Mononuclear cell (primary cell): ENCODE measurements around the gene ZXDC. TPM values are rescaled to one million over a fixed set of nuclear protein-coding genes. Genes with fewer than 3 reads are reported as not detected.

Experiments
- H3K27me3 ChIP-seq: 2 replicates; pipeline ENCODE4 v1.6.0; 2011; ENCODE audit warnings: low read length, control low read depth; ENCODE audit not compliant: insufficient read depth
- H3K4me1 ChIP-seq: 2 replicates; pipeline ENCODE4 v1.5.1; 2011; ENCODE audit warnings: mild to moderate bottlenecking, low read length, control low read depth; ENCODE audit not compliant: insufficient read depth
- H3K4me3 ChIP-seq: 2 replicates; pipeline ENCODE4 v1.5.1; 2011; ENCODE audit warnings: mild to moderate bottlenecking, low read length, moderate library complexity
- H3K9me3 ChIP-seq: 2 replicates; pipeline ENCODE4 v1.5.1; 2011; ENCODE audit warnings: low read depth, mild to moderate bottlenecking, control low read depth, low read length
- total RNA-seq: library from RNA; depleted of rRNA; stranded (reverse); fragments of >200 nt; gene quantifications from one replicate; pipeline ENCODE4 v1.2.3, GENCODE V29; 2012

The ZXDC gene
- total RNA-seq, 1 donor, result 63.2 TPM

DNA sequence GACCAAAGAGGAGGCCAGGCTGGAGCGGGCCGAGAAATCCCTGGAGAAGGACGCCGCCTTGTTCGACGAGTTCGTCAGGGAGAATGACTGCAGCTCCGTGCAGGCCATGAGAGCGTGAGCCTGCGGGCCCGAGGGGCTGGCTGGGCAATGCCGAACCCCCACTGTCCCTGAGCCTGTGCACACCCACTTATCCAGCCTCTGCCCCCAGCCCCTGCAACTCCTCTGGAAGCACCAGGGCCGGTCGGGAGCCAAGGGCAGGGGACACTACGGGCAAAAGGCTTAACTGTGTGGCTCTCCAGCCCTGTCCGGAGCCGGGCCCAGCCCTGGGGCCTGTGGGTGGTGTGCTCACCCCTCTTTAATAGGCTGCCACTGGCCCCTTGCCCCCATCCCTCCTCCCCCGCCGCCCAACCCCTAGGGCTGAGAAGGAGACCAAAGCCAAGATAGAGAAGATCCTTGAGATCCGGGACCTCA is 57.0 kb downstream of the ZXDC start:
- peaks cover 3% of the 10 kb centered on the region for H3K27me3 ChIP-seq
- H3K4me3 ChIP-seq, result no peak overlapping the region
- H3K9me3 ChIP-seq, result no peaks in the 10 kb centered on the region
- H3K4me1 ChIP-seq, result no peaks in the 10 kb centered on the region

DNA sequence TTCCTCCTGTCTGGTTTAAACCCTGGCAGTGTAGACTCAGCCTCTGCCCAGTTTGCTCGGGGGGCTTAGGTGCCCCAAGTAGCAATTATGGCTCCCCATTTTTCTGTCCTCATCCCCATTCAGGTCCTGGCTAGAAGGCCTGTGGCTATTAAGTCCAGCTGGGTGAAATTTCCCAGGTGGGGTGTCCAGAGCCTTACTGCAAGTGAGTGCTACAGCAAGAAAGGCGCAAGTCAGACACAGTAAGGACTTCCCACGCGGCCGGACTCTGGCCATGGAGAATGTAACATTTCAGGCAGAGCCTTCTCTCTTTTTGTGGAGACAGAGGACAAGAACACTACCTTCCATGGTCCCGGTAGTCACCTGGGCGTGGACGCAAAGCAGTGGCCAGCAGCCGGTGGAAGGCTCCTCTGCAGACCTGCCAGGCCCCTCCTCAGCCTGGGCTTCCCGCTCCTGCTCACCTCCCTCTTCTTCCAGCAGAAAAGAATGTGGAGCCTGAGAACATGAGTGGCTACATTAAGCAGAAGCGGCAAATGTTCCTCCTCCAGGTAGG is 57.6 kb downstream of the ZXDC start:
- Histone ChIP-seq H3K27me3 (peaks cover 3% of the 10 kb centered on the region), H3K4me3 (no peak overlapping the region), H3K4me1 (no peaks in the 10 kb centered on the region), H3K9me3 (no peaks in the 10 kb centered on the region)

DNA sequence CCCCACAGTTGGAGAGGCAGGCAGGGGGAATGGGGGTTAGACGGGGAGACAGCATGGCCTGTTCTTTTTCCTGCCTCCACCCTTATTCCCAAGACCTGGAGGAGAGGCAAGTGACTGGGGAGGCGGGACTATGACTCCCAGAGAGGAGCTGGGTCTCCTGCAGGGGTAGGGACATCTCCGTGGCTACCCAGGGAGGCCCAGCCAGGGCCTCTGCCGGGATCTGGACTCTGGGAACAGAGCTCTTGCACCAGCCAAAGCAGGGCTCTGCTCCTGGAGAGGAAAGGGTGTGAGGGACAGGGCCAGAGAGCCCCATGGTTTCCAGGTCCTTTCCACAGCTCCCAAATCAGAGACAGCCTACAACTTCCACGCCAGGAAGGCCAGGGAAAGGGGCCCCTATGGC is 58.2 kb downstream of the ZXDC start:
- Histone ChIP-seq H3K4me3 (no peak overlapping the region), H3K9me3 (no peaks in the 10 kb centered on the region), H3K4me1 (no peaks in the 10 kb centered on the region), H3K27me3 (peaks cover 3% of the 10 kb centered on the region)

DNA sequence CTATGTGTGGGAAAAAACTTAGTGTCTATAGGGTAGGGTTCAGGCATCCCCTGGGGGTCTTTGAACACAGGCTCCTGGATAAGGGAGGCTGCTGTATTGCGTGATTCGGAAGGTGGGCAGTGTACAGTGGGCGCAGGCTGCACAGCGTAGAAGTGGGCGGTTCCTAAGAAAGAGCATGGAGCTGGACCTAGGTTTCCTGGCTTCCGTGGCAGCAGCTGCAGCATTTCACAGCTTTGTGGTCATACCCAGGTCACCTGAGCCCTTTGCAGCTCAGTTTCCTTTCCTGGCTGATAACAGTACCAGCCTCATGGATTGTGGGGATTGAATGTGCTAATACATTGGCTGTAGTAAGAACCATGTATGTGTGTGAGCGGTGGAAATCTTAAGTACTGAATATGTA is 58.7 kb downstream of the ZXDC start:
- Histone ChIP-seq H3K27me3 (peaks cover 5% of the 10 kb centered on the region), H3K4me3 (no peak overlapping the region), H3K4me1 (no peaks in the 10 kb centered on the region), H3K9me3 (no peaks in the 10 kb centered on the region)

DNA sequence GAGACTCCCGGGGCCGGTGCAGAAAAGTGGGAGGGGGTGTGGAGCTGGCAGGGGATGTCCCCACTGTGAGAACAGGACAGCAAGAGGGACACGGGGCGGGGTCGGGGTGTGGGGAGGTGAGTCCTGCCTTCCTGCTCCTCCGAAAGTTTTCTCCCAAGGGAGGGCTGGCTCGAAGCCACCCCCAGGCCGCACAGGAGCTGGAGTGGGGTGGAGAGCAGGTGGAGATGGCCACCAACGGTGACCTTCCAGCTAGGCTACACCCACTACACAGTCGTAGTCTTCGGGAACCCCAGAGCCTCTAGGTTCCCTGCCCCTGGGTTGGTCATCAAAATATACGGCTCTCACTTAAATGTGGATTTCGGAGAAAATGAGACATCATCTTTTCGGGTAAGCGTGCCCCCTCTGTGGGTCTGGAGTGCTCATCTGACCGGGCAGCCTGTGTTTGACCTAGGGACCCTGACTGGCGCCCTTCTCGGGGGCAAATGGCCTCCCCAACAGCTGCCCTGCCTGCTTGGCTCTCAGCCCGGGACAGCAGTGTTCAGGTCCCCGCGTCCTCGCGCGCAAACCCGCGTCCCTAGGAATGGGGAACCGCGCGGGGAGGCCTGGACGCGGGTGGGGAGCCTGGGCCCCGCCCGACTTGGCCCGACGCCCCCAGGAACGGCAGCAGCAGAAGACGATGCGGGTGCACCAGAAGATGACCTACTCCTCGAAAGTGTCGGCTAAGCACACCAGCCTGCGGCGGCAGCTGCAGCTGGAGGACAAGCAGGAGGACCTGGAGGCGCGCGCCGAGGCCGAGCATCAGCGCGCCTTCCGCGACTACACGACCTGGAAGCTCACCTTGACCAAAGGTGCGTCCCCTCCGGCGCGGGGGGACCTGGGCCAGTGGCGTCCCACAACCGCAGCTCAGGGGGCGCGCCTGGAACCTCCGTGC is 59.8 kb downstream of the ZXDC start:
- Histone ChIP-seq H3K9me3 (no peaks in the 10 kb centered on the region), H3K4me1 (no peaks in the 10 kb centered on the region), H3K4me3 (no peak overlapping the region), H3K27me3 (peaks cover 5% of the 10 kb centered on the region)

DNA sequence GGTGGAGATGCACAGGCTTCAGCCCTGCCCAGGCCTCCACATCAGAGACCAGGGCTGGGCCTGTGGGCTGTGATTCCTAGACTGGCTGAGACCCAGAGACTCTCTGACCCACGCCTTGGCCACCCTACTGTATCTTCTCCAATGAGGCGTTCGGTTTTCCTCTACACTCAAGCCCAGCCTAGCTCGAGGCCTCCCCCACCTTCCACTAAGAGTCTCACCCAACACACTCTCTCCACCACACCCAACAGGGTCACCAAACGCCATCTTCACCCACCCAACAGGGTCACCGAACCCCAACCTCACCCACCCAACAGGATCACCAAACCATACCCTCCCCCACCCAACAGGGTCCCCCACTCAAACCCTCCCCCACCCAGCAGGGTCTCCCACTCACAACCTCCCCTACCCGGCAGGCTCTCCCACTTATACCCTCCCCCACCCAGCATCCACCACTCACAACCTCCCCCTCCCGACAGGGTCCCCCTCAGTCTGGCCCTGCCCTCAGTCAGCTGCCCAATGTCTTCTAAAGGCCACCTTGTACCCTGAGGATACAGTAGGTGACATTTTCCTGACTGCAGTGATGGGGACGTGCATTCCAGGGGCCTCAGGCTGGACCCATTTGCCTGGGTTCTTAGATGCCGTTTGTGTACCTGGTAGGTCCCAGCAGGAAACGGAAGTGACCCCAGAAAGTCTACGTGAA is 60.6 kb downstream of the ZXDC start:
- H3K4me3 ChIP-seq, result no peak overlapping the region
- no peaks in the 10 kb centered on the region for H3K9me3 ChIP-seq
- peaks cover 5% of the 10 kb centered on the region for H3K27me3 ChIP-seq
- no peaks in the 10 kb centered on the region for H3K4me1 ChIP-seq

DNA sequence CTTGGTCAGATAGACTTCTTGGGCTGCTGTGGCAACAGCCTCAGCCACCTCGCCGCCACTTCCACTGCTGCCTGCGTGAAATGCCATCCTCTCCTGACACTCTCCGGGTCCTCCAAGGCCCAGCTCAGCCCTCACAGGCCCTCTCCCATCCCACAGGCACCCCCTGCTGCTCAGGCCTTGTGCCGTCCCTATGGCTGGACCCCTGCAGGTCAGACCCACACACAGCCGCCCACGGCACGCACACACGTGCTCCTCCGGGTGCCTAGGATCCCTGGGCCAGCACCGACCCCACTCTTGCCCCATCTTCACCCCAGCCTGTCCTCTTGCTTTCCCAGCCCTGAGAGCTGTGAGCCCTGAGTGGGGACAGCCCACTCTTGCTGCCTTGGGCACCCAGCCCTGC is 61.3 kb downstream of the ZXDC start:
- Histone ChIP-seq H3K4me1 (no peaks in the 10 kb centered on the region), H3K4me3 (no peak overlapping the region), H3K9me3 (no peaks in the 10 kb centered on the region), H3K27me3 (peaks cover 5% of the 10 kb centered on the region)

DNA sequence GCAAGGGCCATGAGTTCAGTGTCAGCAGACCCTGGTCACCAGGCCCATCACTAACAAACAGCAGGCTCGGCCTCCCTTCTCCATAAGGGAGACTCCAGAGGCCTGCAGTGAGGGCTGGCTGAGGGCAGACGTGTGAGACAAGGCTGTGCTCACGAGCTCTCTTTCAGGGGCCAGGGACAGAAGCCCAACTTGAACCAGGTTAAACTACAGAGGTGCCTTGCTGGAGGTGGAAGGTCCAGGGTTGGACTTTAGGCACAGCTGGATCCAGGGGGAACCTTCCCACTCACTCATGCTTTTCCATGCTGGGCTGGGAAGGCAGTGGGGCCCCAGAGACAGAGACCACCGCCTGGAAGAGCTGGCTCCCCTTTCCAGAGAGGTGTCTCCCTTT is 62.0 kb downstream of the ZXDC start:
- Histone ChIP-seq H3K4me3 (no peak overlapping the region), H3K4me1 (no peaks in the 10 kb centered on the region), H3K27me3 (peaks cover 5% of the 10 kb centered on the region), H3K9me3 (no peaks in the 10 kb centered on the region)

DNA sequence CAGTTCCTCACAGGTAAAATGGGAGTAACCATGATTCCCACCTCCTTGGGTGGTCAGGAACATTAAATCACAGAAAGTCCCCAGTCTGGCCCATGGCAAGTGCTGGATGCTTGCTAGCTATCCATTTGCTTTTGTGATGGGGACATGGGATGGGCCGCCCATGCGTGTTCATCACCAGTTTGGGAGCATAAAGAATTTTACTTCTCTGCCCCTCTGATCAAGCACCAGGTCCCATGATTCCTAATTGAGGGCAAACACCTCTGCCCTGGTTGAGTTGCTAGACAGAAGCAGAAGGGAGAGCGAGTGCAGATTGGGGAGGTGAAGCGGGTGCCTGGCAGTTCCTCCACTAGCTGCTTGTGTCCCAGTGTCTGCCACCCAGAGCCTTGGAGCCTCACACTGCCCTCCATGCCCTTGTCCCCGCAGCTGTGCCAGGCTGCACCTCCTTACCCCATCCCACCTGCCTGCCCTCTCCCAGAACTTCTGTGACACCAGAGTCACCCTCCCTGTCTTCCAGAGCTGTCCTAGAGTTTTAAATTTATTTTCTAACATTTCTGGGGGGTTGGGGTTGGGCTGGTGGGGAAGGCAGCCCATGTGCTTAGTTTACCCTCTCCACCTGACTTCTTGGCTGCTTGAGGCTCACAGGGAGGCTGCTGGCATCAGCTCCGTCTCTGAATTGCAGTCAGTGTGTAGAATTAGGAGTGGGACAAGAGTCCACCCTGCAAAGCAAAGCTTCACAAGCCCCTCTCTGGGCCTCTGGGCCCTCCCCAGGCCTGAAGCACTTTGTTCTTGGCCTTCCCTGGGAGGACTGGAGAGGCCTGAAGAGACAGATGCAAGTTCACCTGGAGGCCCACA is 62.6 kb downstream of the ZXDC start:
- H3K4me3 ChIP-seq, result no peak overlapping the region
- H3K27me3 ChIP-seq, result peaks cover 5% of the 10 kb centered on the region
- H3K4me1 ChIP-seq, result no peaks in the 10 kb centered on the region

DNA sequence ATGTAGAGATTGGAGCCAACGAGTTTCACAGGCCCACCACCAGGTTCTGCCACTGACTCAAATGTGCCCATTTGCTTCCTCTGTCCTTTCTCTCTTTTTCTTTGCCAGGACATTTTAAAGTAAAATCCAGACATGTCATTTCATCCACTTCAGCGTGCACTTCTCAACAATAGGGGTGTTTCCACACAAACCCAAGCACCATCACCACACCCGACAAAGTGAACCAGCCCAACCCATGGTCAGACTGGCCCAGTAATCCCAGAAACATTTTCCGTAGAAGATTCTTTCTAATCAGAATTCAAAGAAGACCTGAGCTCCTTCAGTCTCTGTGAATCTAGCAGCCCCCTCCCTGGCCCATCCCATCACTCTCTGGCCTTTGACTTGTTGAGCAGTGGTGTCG is 67.6 kb downstream of the ZXDC start:
- Histone ChIP-seq H3K4me3 (no peak overlapping the region), H3K9me3 (no peaks in the 10 kb centered on the region), H3K4me1 (no peaks in the 10 kb centered on the region), H3K27me3 (peaks cover 3% of the 10 kb centered on the region)

More for the DNA sequence above, 62.6 kb downstream of the ZXDC start:
- no peaks in the 10 kb centered on the region for H3K9me3 ChIP-seq

DNA sequence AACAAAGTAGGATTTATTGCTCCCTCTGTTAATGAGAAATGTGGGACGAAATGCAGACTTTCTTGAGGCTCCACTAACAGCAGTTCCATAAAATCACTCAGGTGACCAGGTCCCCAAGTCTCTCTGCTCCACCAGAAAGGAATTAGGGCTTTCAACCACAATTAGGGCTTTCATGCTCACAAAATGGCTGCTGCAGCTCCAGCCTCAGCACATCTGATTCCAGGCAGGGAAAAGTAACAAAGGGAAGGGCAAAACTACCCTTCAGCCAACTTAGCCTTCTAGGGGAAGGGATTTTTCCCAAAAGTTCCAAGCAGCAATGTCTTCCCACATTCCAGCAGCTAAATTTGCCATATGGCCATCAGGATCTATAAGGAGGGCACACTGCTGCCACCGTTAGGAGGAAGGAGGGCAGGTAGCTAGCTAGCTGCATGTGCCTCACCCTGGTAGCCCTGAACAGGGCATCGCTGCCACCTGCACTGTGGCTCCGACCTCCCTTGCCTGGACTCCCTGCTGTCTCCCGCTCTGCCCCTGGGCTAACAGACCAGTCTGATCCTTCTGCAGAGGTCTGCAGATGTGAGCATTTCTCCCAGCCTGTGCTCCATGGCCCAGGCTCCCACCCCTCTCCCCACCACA is 68.2 kb downstream of the ZXDC start:
- peaks cover 3% of the 10 kb centered on the region for H3K27me3 ChIP-seq
- no peak overlapping the region for H3K4me3 ChIP-seq
- no peaks in the 10 kb centered on the region for H3K9me3 ChIP-seq
- H3K4me1 ChIP-seq, result no peaks in the 10 kb centered on the region

DNA sequence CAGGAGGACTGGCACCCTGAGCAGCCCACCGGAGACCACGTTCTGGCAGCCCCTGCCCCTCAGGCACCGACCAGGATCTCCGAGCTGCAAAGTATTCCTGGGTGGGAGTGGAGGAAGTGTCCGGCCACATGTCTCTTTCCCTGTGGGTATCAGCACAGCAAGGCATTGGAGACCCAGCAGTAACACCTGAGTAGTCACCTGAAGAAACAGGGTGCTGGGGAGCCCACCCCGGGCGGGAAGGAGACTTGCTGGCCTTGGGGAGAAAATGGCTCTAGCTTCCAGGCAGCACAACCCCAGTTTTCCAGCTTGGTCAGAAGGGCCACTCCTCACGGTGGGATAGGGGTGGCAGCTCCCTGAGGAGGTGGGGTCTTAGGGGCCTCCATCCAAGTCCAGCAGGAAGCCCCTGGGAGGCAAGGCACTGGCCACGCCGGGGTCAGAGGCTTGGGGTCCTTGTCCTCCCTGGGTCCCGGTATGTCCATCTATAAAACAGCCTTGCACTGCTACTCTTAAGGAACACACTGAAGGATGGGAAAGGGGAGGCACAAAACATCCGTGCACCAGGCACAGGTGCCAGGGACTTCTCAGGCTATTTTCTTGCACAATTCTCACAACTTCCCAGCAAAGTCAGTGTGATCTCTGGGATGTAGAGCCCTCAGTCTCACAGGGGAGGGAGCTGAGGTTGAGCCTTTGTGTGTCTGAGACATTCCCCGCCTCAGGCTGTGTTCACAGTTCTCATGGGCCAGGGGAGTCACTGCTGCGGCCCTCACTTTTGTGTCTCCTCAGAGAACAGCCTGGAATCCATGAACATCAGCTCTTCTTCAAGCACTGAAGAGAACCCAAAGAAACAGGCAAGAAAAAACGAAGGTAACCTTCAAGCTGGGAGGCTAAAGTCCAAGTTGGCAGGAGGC is 69.0 kb downstream of the ZXDC start:
- no peaks in the 10 kb centered on the region for H3K4me1 ChIP-seq
- no peaks in the 10 kb centered on the region for H3K27me3 ChIP-seq
- no peak overlapping the region for H3K4me3 ChIP-seq
- H3K9me3 ChIP-seq, result no peaks in the 10 kb centered on the region

DNA sequence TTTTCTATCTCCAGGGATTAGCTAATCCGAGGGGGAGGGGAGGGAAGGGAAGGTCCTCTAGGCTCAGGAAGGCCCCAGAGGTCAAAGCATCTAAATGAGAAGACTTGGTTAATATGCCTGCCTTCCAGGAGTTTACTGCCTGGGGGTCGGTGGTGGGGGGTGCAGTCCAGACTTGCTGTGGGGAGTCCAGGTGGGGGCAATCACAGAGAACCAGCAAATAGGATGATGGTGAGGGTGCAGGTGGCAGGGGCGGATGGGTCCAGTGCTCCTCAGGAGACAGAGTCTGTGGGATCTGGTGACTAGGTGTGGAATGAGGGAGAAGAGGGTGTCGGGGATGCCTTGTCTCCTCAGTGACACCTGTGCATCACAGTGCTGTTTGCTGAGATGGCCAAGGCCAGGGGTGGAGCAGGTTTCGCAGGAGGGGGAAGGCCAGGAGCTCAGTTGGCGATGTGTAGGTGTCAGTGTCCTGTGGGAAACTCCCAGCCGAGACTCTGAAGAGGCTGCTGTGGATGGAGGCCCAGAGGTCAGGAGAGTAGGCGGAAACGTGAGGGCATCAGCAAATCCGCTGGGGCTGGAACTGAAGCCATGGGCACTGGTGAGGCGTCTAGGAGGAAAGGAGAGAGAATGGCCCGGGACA is 72.9 kb downstream of the ZXDC start:
- Histone ChIP-seq H3K4me1 (peaks cover 5% of the 10 kb centered on the region), H3K27me3 (no peaks in the 10 kb centered on the region), H3K9me3 (no peaks in the 10 kb centered on the region), H3K4me3 (no peak overlapping the region)
